Bronchial epithelial cell (primary cell): Measurements from ENCODE around the gene HYAL2. TPM values are rescaled to one million over a fixed set of nuclear protein-coding genes. Genes with fewer than 3 reads are reported as not detected.
A peak's percentile ranks its signal among the peaks of the same experiment; 100 is the strongest.

Experiments used
- DNase-seq: peaks from one replicate; pipeline ENCODE4 v3.0.0-alpha.2; 2010; ENCODE audit warnings: low read depth
- FAIRE-seq: peaks from 2 replicates; lab custom pipeline; 2011; peaks lifted over from hg19 to GRCh38; lab: Jason Lieb, UNC
- H3K27me3 ChIP-seq: 2 replicates; pipeline ENCODE4 v1.5.1; 2011; ENCODE audit warnings: low read length; ENCODE audit not compliant: control insufficient read depth, insufficient read depth
- H3K36me3 ChIP-seq: 2 replicates; pipeline ENCODE4 v1.5.1; 2011; ENCODE audit warnings: low read length; ENCODE audit not compliant: control insufficient read depth, insufficient read depth
- H3K4me3 ChIP-seq: 2 replicates; pipeline ENCODE4 v1.5.1; 2011; ENCODE audit warnings: mild to moderate bottlenecking, low read depth, low read length, control low read depth
- total RNA-seq: library from RNA; depleted of rRNA; stranded (reverse); fragments of >200 nt; gene quantifications from 2 replicates; pipeline ENCODE4 v1.2.1, GENCODE V29; 2014
- TF ChIP-seq, protein P1 (sequence below): IDR thresholded peaks from 2 replicates; pipeline ENCODE4 v1.5.1; 2011; ENCODE audit warnings: mild to moderate bottlenecking, moderate library complexity, low read length, control low read depth, inconsistent platforms; ENCODE audit not compliant: insufficient read depth, severe bottlenecking

HYAL2 gene
- total RNA-seq, 1 donor from 2014 or later, result 55.0 TPM

DNA sequence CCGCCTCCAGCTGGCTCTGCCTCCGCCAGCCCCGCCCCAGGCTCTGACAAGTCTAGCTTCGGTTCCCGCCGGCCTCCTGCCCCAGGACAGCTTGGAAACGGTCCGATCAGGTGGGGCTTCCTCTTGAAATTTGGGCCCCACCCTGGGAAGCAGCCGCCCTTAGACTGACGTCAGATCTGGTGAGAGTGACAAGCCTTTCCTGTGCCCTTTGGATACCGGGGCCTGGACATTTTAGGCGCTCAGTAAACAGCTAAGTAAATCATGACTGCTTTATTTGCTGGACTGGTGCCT lies 23.0 kb downstream of the HYAL2 start:
- no peak for DNase-seq
- peak; percentile 58 for FAIRE-seq
- peak overlapping the region; percentile 7 for H3K4me3 ChIP-seq
- no peaks in the 10 kb centered on the region for H3K27me3 ChIP-seq
- peaks cover 1% of the 10 kb centered on the region for H3K36me3 ChIP-seq
- TF ChIP-seq, protein P1, sequence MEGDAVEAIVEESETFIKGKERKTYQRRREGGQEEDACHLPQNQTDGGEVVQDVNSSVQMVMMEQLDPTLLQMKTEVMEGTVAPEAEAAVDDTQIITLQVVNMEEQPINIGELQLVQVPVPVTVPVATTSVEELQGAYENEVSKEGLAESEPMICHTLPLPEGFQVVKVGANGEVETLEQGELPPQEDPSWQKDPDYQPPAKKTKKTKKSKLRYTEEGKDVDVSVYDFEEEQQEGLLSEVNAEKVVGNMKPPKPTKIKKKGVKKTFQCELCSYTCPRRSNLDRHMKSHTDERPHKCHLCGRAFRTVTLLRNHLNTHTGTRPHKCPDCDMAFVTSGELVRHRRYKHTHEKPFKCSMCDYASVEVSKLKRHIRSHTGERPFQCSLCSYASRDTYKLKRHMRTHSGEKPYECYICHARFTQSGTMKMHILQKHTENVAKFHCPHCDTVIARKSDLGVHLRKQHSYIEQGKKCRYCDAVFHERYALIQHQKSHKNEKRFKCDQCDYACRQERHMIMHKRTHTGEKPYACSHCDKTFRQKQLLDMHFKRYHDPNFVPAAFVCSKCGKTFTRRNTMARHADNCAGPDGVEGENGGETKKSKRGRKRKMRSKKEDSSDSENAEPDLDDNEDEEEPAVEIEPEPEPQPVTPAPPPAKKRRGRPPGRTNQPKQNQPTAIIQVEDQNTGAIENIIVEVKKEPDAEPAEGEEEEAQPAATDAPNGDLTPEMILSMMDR, result no peak

DNA sequence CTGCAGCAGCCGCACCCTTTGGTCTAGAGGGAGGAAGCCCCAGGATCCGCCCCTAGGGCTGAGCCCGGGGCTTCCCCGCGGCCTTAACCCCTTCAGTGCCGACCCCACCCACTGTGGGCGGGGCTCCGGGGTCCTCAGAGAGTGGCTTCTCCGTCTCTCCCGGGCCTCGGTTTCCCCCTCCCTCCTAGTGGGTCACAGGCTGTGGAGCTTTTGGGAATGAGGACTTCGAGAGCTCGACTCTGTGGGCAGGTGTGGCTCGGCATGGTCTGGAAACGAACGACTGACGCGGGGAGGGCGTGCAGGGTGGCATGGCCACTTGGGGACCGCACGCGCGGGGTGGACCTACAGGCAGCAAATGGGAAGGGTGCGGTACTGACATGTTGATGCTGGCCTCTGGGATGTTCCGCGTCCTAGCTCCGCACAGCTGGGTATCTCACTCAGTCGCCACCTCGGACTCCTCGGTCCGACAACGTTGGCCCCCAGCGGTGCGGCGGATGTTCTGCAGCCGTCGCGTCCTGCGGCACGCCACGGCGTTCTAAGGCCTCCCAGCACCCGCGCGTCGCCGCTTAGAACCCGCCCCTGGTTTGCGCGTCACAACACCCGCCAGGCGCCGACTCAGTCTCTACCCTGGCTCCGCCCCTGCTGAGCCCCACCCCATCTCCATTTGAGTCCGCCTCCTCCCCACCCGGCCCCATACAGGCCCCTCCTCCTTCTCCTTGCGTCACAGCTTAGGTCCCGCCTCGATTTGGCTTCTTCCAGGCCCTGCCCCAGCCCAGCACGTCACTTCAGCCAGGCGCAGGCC lies 23.5 kb downstream of the HYAL2 start, which contains the start of the genes HYAL3 and NAA80:
Gene HYAL3 (minus strand): TSS at position 570 of the 802 bp plus-strand sequence. CDS start 3,803 bp downstream, outside the sequence.
Gene NAA80 (minus strand): TSS at position 570 of the 802 bp plus-strand sequence. CDS start 1,942 bp downstream, outside the sequence.
- FAIRE-seq (no peak), DNase-seq (peak; percentile 98)
- no peaks in the 10 kb centered on the region for H3K27me3 ChIP-seq
- TF ChIP-seq, protein P1, result peak; percentile 45
- peak within 1 kb of the TSS; percentile 76 for H3K4me3 ChIP-seq
- peaks cover 1% of the 10 kb centered on the region for H3K36me3 ChIP-seq

DNA sequence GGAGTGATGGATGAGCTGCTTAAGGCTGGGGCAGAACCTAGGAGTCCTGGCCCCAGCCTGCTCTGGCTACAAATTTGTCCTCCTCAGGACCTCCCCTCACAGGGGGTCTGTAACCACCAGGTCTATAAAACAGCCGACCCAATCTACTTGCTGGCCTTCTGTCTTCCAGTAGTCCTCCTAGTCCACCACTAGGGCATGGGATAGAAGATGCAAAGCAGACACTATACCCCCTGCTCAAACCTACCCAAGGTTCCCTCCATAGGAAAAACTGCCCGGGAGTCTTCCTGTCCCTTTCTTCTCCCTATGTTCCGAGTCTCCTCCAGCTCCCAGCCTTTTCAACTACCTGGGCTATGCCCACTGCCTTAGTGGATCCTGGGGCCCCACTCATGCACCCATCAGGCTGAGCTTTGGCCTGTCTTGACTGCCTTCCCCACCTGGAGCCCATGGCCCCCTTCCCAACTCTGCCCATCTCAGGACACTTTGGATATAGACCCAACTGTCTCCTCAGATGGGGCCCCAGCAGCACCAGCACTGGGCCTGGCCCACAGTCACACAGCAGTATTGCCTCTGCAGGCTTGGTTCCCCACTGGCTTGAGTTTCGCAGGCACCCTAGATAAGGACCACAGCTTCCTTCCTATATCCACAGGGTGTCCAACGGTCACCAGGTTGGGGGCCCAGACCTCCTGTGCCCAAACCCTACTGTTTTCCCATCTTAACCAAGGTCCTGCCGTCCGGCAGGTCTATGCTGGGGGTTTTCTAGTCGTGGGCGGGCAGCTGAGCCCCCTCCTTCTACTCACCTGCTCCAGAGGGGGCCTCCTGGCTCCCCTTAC lies 24.4 kb downstream of the HYAL2 start:
- DNase-seq (no peak), FAIRE-seq (no peak)
- H3K27me3 ChIP-seq, result no peaks in the 10 kb centered on the region
- H3K36me3 ChIP-seq, result peaks cover 1% of the 10 kb centered on the region
- TF ChIP-seq, protein P1, result peak; percentile 29
- peak overlapping the region; percentile 76 for H3K4me3 ChIP-seq

DNA sequence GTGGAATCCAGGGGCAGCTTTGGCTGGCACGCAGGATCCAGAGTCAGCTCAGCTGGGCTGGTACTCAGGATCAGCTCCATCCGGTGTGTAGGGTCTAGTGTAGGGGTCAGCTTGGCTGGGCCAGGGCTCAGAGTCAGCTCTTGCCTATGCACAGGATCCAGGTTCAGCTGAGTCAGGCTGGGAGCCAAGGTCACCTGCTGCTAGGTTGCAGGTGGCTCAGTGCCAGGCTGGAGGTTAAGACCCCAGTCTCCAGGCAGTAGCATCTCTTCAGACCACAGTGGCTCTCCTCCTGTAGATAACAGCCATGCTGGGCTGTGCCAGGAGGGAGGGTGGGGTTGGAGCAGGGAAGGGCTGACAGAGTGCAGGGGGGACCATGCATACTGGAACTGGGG lies 25.2 kb downstream of the HYAL2 start:
- TF ChIP-seq, protein P1, result no peak
- H3K36me3 ChIP-seq, result peaks cover 1% of the 10 kb centered on the region
- FAIRE-seq (no peak), DNase-seq (no peak)
- no peaks in the 10 kb centered on the region for H3K27me3 ChIP-seq
- no peak overlapping the region for H3K4me3 ChIP-seq

DNA sequence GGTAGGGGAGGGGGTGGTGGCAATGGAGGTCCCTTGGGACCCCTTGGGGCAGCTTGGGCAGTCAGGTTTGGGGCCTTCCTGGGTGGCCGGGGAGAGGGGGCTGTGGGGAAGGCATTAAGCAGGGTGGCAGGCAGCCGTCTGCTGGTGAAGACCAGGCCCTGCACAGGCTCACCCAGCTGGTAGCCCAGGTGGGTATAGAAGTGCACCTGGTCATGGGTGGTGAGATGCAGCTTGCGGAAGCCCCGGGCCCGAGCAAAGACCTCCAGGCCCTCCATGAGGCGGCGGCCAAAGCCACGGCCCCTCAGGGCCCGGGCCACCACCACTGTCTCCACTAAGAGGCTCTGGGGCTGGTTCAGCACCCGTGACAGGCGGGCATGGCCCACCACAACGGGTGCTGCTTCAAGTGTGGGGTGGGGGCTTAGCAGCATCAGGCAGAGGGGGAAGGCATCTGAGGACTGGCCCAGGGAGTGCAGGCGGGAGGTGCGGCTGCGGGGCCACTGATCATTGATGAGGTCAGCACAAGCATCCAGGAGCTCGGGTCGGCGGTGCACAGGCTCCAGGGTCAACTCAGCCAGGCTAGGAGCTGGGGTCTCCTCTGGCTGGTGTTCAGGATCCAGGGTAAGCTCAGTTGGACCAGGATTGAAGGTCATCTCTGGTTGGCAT lies 25.7 kb downstream of the HYAL2 start:
- DNase-seq (no peak), FAIRE-seq (no peak)
- H3K27me3 ChIP-seq, result no peaks in the 10 kb centered on the region
- TF ChIP-seq, protein P1, result no peak
- H3K4me3 ChIP-seq, result no peak overlapping the region
- peaks cover 1% of the 10 kb centered on the region for H3K36me3 ChIP-seq
